ENCODE data around the gene LAMTOR3.

- TF ChIP-seq POLR2A (IDR thresholded peaks at IDR 0.05) (no peak), CTCF (IDR thresholded peaks at IDR 0.05) (no peak)
These were observed 23.3 kb upstream of the LAMTOR3 start for GRCh38 chr4:99917575-99917974.
